Eye (tissue), 1 donor: ENCODE data around the gene MAST1.
"Not testable (repeated sequence)": the region's sequence is repeated elsewhere in the genome, so short reads cannot be mapped to it uniquely, and the experiment has no call there.

Experiments
- DNase-seq: peaks from one replicate; pipeline ENCODE4 v3.0.0-alpha.2; 2015

The MAST1 gene

DNA sequence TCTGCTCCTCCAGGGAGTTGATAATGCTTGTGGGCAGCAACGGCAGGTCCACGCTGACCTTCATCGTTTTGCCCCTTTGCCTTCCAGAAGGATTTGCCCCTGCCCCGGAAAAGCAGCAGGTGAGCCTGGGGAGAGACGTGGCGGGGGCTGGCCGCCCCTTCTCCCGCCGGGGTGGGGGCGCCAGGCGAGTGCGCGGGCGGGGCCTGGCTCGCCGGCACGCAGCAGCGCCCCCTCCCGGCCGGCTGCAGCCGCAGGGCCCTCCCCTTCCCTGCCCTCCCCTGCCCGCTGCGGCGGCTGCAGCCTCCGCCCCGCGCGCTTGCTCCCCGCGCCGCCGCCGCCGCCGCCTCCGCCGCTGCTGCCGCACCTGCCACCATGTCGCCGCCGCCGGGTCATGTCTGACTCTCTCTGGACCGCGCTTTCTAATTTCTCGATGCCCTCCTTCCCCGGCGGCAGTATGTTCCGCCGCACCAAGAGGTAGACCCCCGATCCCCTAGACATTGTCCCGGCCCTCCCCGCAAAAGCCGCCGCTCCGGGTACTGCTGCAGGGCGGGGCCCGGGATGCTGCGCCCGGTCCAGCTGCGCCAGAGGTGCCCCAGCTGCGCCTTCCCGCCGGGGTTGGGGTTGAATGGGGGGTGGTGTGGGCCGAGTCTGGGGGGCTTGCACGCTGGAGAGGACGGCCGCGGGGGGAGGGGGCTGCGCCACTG is at the start of gene MAST1:
TSS of gene MAST1 (plus strand) at position 334 of the 704 bp plus-strand sequence. CDS start at position 392, 58 bp downstream.
- peak; percentile 79 for DNase-seq

DNA sequence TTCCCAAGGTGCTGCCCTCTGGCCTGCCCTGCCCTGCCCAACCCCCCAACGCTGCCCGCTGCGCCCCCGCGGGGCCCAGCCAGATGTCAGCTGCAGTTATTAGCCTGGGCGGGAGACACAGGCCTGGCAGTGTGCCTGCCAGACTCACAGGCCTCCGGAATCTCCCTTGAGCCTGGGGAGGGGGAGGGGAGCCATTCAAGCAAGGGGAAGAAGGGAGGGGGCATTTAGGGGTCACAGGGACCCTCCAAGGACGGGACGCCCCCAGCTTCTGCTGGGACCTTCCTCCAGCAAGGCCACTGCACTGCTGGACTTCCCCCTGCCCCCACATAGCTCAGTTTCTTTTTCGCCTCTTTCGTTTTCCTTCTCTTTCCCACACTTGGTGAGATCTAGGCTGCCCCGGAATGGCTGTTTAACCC is 49.6 kb upstream of the MAST1 start:
- peak; percentile 86 for DNase-seq

DNA sequence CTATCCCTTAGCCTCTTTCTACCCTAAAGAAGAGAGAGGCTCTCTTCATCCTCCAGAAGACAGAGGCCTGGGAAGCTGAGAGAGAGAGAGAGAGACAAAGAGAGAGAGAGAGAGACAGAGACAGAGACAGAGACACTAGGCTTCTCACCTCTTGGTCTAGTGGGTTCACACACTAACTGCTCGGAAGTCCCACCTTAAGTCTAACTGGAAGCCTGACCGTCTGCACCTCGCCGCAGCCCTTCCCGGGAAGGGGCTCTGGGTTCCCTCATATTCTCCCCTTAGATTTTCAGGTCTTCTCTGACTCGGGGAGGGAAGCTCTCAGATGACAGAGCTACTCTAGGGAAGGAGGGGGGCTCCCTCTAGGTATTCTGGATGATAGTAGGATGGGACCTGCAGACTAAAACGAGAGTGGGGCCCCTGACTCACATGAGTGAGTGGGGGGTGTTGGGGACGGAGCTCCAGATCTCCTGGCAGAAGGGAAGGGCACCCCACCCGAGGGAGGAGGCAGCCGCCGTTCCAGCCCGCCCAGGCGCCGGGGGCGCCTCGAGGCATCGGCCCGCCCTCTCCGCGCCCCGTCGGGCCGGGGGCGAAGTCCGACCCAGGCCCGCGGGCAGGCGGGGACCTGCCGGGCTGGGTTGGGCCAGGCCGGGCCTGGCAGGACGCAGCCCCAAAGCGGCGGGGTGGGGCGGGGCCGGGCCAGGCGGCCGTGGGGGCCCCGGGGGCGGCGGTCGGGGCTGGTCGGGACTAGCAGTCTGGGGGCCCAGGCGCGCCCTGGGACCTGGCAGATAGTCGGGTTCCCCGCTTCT is 49.0 kb upstream of the MAST1 start:
- peak; percentile 70 for DNase-seq

DNA sequence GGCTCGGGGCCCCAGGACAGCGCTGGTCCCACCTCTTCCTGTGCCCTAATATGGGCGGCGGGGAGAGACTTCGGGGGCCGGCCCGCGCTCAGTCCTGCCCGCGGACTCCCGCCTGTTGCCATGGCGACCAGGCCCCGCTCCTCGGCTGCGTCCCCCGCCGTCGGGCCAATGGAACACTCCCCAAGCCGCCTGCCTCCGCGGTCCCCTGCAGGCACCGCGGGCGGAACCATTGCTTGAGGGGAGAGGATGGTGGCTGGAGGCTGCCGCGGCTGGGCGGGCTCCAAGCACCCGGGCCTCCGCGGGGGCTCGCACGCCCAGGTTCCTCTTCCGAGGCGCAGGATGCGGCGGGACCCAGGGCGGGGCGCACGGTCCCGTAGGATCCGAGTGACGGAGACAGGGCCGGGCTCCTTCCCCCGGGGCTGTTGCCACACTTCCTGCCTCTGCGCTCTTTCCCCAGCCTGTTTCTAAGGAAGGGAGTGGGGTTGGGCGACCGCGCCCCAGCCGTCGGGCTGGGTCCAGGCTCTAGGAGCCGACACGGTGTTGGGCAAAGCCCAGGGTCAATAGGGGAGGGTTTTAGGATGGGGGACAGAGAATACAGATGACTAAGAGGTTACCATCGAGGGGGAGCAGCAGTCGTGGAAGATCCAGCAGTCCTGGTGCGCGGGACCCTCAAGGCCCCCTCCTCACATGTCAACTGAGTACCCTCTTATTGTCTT is 48.3 kb upstream of the MAST1 start:
- peak; percentile 97 for DNase-seq

DNA sequence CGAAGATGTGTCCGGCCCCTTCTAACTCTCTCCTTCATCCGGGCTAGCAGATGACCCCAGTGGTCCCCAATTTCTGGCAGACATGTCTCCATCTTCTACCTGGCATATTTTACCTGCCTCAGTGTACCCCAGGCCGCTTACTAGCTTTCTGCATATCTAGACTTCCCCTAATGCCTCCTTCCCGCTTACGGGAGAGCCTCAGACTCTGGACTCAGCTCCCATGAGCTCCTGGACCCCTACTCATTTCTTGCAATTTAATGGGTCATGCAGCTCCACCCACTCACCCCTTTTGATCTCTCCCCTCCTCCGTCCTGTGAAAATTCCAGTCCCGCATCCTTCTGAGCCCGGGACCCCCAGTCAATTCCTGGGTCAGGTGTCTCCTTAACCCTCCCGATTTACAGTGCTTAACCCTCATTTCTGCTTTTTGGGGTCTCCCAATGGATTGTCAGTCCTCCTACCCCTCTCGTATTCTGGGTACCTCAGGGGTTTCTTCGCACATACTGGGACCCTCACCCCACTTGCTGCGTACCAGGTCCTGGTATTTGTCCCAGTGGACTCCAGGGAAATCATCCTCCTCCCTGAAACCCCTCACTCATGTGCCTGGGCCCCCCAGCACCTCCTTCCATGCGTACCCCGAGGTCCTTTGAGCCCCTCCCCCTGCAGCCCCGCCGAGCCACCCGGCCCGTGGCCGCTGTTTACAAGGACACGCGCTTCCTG is 47.5 kb upstream of the MAST1 start:
- peak; percentile 65 for DNase-seq

DNA sequence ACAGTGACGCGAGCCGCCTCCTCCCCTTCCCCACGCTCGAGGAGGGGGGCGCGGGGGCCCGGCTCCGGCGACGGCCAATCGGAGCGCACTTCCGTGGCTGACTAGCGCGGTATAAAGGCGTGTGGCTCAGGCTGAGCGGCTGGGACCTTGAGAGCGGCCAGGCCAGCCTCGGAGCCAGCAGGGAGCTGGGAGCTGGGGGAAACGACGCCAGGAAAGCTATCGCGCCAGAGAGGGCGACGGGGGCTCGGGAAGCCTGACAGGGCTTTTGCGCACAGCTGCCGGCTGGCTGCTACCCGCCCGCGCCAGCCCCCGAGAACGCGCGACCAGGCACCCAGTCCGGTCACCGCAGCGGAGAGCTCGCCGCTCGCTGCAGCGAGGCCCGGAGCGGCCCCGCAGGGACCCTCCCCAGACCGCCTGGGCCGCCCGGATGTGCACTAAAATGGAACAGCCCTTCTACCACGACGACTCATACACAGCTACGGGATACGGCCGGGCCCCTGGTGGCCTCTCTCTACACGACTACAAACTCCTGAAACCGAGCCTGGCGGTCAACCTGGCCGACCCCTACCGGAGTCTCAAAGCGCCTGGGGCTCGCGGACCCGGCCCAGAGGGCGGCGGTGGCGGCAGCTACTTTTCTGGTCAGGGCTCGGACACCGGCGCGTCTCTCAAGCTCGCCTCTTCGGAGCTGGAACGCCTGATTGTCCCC is 46.8 kb upstream of the MAST1 start, which contains the start of gene JUNB:
TSS of gene JUNB (plus strand) at position 142 of the 706 bp plus-strand sequence. CDS start at position 428, 286 bp downstream.
- peak; percentile 96 for DNase-seq

DNA sequence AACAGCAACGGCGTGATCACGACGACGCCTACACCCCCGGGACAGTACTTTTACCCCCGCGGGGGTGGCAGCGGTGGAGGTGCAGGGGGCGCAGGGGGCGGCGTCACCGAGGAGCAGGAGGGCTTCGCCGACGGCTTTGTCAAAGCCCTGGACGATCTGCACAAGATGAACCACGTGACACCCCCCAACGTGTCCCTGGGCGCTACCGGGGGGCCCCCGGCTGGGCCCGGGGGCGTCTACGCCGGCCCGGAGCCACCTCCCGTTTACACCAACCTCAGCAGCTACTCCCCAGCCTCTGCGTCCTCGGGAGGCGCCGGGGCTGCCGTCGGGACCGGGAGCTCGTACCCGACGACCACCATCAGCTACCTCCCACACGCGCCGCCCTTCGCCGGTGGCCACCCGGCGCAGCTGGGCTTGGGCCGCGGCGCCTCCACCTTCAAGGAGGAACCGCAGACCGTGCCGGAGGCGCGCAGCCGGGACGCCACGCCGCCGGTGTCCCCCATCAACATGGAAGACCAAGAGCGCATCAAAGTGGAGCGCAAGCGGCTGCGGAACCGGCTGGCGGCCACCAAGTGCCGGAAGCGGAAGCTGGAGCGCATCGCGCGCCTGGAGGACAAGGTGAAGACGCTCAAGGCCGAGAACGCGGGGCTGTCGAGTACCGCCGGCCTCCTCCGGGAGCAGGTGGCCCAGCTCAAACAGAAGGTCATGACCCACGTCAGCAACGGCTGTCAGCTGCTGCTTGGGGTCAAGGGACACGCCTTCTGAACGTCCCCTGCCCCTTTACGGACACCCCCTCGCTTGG is 46.1 kb upstream of the MAST1 start:
- DNase-seq: peak; percentile 80

DNA sequence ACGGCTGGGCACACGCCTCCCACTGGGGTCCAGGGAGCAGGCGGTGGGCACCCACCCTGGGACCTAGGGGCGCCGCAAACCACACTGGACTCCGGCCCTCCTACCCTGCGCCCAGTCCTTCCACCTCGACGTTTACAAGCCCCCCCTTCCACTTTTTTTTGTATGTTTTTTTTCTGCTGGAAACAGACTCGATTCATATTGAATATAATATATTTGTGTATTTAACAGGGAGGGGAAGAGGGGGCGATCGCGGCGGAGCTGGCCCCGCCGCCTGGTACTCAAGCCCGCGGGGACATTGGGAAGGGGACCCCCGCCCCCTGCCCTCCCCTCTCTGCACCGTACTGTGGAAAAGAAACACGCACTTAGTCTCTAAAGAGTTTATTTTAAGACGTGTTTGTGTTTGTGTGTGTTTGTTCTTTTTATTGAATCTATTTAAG is 45.4 kb upstream of the MAST1 start:
- DNase-seq: no peak

DNA sequence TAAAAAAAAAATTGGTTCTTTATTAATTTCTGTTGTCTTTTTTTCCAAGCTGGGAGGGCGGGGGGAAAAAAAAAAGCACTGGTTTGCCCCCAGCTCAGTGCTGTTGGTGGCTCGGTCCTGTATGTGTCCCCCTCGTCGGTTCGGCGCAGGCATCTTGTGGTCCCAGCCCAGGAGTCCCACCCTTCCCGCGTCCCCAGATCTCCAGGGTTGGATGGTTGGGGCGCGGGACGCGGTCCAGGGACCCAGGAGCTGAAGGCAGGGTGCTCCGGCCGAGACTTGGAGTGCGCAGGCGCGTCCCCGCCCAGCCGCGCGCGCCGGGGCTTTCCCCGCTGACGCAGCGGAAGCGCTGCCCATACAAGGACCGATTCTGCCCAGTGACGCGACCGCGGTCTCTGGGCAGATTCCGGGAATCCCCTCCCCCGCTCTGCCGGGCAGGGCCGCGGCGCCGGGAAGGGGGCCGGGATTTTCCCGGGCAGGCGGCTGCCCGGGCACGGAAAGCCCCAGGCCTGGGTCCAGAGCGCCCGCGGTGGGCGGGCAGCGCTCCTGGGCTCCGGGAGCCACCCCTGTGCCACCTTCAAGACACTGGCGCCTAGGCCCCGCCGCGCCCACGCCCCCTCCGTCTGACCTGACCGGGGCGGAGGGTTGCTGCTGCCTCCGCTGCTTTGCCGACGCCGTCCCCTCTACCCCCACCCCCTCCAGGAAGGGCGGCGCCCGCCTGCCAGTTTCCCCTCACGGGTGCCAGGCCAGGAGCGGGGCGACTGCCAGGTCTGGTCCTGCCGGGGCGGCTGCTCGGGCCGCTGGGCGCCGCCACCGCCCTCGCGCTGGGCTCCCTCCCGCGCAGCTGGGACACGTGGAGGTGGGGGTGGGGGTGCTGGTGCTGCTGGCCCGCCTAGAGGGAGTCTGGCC is 44.8 kb upstream of the MAST1 start:
- peak; percentile 97 for DNase-seq

DNA sequence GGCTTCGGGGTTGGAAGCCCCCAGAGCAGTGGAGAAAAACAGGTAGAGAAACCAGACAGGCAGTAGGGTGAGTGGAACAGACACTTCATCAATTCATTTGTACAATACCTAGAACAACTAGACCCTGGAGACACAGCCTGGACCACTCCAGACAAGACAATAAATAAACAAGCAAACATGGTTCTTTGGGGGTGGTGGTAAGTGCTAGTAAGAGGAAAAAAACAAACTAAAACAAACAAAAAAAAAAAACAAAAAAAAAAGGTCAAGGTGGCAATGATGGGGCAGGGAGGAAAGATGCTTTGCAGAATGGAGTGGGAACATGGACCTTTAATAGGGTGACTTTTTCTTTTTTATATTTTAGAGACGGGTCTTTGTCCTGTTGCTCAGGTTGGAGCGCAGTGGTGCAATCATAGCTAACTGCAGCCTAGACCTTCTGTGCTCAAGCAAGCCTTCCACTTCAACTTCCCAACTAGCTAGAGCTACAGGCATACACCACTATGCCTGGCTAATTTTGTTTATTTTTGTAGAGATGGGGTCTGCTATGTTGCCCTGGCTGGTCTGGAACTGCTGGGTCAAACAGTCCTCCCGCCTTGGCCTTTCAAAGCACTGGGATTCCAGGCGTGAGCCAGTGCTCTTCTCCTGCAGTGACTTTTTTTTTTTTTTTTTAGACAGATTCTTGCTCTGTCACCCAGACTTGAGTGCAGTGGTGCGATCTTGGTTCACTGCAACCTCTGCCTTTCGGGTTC is 43.9 kb upstream of the MAST1 start:
- DNase-seq: no peak

DNA sequence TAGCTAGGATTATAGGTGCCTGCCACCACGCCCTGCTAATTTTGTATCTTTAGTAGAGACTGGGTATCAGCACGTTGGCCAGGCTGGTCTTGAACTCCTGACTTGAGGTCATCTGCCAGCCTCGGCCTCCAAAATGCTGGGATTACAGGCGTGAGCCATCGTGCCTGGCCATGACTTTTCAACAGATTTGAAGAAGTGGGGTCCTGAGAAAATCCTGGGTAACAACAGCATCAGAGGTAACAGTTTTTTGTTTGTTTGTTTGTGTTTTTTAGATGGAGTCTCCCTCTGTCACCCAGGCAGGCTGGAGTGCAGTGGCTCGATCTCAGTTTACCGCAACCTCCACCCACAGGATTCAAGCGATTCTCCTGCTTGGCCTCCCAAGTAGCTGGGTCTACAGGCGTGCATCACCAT is 43.3 kb upstream of the MAST1 start:
- DNase-seq: no peak

DNA sequence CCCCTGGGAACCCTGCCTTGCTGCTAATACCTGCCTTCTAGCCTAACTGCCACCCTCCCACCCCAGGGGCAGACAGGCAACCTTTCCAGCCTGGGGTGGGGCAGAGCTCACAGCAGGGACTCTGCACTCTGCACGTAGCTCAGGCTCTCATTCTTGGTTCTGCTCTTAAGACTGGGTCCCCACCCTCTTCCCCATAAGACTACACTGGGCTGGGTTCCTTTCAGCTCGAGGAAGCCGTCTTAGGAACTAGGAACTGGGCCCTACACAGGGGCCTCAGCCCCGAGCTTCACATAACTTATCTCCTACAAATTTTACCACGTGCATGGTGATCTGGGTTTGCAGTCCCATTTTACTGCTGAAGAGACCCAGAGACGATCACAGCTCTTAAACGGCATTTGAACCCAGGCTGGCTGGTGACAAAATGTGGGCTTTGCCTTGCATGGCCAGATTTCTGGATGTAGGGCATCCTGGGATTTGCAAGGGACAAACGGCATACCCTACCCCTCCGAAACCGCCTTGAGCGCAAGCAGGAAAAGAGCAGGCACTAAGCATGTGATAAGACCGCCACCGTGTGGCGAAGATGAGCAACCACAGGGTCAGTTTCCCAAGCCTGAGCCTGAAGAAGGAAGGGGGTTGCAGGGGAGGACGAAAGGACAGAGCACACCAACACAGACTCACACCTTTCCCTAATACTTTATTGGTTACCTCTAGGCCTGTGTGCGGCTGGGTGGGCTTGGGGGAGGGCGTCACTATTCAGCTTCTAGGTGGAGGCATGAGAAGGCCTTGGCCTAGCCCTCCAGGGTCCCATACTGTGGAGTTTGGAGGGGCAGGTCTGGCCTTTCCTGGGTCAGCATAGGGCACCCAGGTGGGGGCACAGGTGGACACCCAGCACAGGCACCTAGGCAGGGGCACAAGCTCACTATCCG is 41.9 kb upstream of the MAST1 start:
- peak; percentile 96 for DNase-seq

DNA sequence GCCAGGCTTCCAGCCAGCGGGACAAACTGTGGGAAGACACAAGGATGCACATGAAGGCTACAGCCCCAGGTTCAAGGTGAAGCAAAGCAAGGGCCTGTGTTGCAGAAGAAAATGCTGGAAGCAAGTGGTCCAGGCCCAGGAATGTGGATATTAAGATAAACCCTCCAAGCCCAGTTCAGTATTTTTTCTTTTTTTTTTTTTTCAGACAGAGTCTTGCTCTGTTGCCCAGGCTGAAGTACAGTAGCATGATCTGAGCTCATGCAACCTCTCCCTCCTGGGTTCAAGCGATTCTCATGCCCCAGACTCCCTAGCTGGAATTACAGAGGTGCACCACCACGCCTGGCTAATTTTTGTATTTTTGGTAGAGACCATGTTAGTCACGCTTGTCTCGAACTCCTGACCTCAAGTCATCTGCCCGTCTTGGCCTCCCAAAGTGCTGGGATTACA is 41.2 kb upstream of the MAST1 start:
- DNase-seq: no peak

DNA sequence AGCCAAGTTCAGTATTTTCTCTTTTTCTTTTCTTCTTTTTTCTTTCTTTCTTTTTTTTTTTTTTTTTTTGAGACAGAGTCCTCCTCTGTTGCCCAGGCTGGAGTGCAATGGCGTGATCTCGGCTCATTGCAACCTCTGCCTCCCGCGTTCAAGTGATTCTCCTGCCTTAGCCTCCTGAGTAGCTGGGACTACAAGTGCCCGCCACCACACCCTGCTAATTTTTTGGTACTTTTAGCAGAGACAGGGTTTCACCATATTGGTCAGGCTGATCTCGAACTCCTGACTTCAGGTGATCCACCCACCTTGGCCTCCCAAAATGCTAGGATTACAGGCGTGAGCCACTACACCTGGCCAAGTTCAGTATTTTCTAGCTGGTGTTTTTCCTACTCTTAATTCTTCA is 40.7 kb upstream of the MAST1 start:
- not testable (repeated sequence) for DNase-seq

DNA sequence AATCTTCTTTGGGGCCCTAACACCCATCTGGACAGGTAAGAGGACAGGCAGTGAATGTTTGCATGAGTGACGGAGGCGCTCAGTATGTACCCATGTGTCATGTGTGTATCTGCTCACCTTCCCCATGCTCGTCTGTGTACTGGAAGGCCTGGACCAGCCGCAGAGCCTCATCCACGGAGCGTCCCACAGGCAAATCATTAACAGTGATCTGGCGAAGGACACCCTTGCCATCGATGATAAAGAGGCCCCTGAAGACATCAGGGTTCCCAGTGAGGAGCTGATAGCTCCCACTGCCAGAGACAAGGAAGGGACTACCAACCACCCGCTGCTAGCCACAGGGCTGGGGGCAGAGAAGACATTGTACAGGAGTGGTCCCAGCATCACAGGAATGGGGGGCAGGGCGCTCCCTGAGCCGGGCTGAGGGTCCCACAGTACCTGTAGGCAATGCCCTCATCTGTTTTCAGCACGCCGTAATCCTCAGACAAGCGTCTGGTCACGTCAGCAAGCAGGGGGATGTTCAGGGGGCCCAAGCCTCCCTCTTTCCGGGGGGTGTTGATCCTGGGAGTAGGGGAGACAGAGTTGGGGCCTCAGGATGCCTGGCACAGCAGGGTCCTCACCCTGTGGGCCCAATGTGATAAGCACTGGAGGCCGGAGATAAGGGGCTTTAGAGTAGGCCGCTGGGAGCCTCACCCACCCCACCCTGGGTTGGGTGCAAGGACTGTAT is 38.4 kb upstream of the MAST1 start:
- no peak for DNase-seq

DNA sequence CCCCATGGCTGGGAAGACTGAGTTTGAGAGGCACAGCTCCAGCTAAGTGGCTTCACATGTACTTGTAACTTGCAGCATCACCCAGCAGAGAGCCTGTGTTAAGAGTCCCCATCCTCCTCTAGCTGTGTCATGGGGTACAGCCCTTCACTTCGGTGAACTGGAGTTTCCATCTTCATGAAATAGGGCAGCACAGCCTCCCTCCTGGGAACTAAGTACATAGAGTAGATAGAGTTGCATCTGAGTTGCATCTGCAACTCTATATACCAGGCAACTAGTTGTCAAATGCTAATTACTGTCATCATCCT is 37.9 kb upstream of the MAST1 start:
- no peak for DNase-seq

DNA sequence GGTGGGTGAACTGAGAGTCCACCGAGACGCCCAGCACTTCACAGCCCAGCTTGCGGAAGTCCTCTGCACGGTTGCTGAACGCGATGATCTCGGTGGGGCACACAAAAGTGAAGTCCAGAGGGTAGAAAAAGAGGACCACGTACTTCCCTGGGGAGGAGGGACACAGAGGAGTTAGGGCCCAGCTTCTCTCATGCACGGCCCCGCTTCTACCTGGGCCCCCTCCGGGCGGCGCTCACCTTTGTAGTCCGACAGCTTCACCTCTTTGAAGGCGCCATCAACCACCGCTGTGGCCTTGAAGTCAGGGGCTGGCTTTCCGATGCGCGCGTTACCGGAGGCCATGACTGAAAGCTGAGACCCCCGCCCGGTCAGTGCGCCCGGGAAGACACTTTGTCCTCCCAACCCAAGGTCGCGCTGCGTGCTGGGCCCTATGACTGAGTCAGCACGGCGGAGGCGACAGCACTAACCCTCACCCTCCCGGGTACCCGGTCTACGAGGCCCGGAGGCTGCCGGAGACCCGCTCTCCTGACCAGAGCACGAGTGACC is 37.3 kb upstream of the MAST1 start:
- peak; percentile 58 for DNase-seq
